Endothelial cell of umbilical vein (primary cell): Measurements from ENCODE around the gene ARL2BP. TPM values are rescaled to one million over a fixed set of nuclear protein-coding genes. Genes with fewer than 3 reads are reported as not detected.
A peak's percentile ranks its signal among the peaks of the same experiment; 100 is the strongest.

Experiments used
- BruUV-seq: library from RNA; stranded (reverse); fragments of 400-500 nt; replicated peaks from 2 replicates; lab custom pipeline; 2021; lab: Mats Ljungman, UMichigan
- CTCF ChIA-PET: fragments of 300-600, 350-600 bp; sonication (Branson Sonifier 250); formaldehyde crosslinking; loops from one replicate; lab custom pipeline; 2021; ENCODE audit warnings: antibody characterized with exemption, inconsistent platforms; lab: Charles Lee
- POLR2A ChIA-PET: fragments of 300-600, 350-600 bp; sonication (Branson Sonifier 250); formaldehyde crosslinking; loops from one replicate; lab custom pipeline; 2021; ENCODE audit warnings: antibody characterized with exemption, inconsistent platforms; lab: Charles Lee
- DNase-seq: peaks from one replicate; pipeline ENCODE4 v3.0.0-alpha.2; 2011; ENCODE audit warnings: low read depth, low spot score
- FAIRE-seq: peaks from 2 replicates; lab custom pipeline; 2011; peaks lifted over from hg19 to GRCh38; lab: Jason Lieb, UNC
- H2AFZ ChIP-seq: 2 replicates; pipeline ENCODE4 v1.6.0; 2012; ENCODE audit warnings: low read depth, low read length, control low read depth, inconsistent platforms
- H3K27ac ChIP-seq: 2 replicates; pipeline ENCODE4 v1.5.1; 2011; ENCODE audit warnings: low read depth, mild to moderate bottlenecking, control low read depth, low read length, moderate library complexity; ENCODE audit not compliant: insufficient read depth
- H3K27me3 ChIP-seq, 2 experiments: 2 replicates each; pipeline versions ENCODE4 v1.6.0 to v1.6.1; 2011; ENCODE audit warnings: low read length in 2 of 2, mixed read lengths in 1 of 2; ENCODE audit not compliant: control insufficient read depth in 2 of 2, insufficient read depth in 2 of 2
- H3K36me3 ChIP-seq, 2 experiments: 2 replicates in 1 of 2; 3 replicates in 1 of 2; pipeline ENCODE4 v1.5.1; 2011; ENCODE audit warnings: low read length in 2 of 2, mild to moderate bottlenecking in 1 of 2, moderate library complexity in 1 of 2; ENCODE audit not compliant: control insufficient read depth in 2 of 2, insufficient read depth in 2 of 2; ENCODE audit errors: extremely low read depth in 1 of 2
- H3K4me1 ChIP-seq: 3 replicates; pipeline ENCODE4 v1.5.1; 2011; ENCODE audit warnings: mild to moderate bottlenecking, low read length; ENCODE audit not compliant: control insufficient read depth, insufficient read depth; ENCODE audit errors: extremely low read depth
- H3K4me2 ChIP-seq: 2 replicates; pipeline ENCODE4 v1.6.1; 2011; ENCODE audit warnings: low read length, control low read depth, mixed read lengths; ENCODE audit not compliant: insufficient read depth
- H3K4me3 ChIP-seq, 3 experiments: fragments of 200-600 bp in 1 of 3; sonication (generic), shearing (Covaris generic) in 1 of 3; replicated peaks in 1 of 3; 2 replicates each; pipeline ENCODE4 v1.5.1; 2011 to 2016; ENCODE audit warnings: control low read depth in 3 of 3, low read length in 3 of 3, mild to moderate bottlenecking in 2 of 3, inconsistent platforms in 1 of 3, low read depth in 1 of 3, moderate library complexity in 1 of 3; ENCODE audit not compliant: insufficient read depth in 1 of 3
- H3K79me2 ChIP-seq: 2 replicates; pipeline ENCODE4 v1.6.0; 2012; ENCODE audit warnings: low read length, inconsistent platforms; ENCODE audit not compliant: control insufficient read depth, insufficient read depth
- H3K9ac ChIP-seq: replicated peaks from 2 replicates; pipeline ENCODE3; 2011; ENCODE audit warnings: low read length, control low read depth; ENCODE audit not compliant: insufficient read depth; ENCODE audit errors: extremely low read depth
- H3K9me1 ChIP-seq: replicated peaks from 3 replicates; pipeline ENCODE4 v1.6.0; 2011; ENCODE audit warnings: mild to moderate bottlenecking, low read length; ENCODE audit not compliant: control insufficient read depth, insufficient read depth; ENCODE audit errors: extremely low read depth
- H3K9me3 ChIP-seq: replicated peaks from 2 replicates; pipeline ENCODE4 v1.5.1; 2012; ENCODE audit warnings: low read length, inconsistent platforms; ENCODE audit not compliant: control insufficient read depth, insufficient read depth
- H4K20me1 ChIP-seq: replicated peaks from 2 replicates; pipeline ENCODE3; 2011; ENCODE audit warnings: mild to moderate bottlenecking, low read length; ENCODE audit not compliant: control insufficient read depth, insufficient read depth; ENCODE audit errors: extremely low read depth
- EZH2 ChIP-seq: IDR thresholded peaks from 2 replicates; pipeline ENCODE4 v1.6.1; 2012; ENCODE audit warnings: borderline replicate concordance, low read depth, mild to moderate bottlenecking, moderate library complexity, low read length, inconsistent platforms; ENCODE audit not compliant: severe bottlenecking
- FOS ChIP-seq: IDR thresholded peaks from 2 replicates; pipeline ENCODE4 v1.6.1; 2011; ENCODE audit warnings: mild to moderate bottlenecking, low read length, moderate library complexity, borderline replicate concordance; ENCODE audit not compliant: insufficient read depth
- GATA2 ChIP-seq: IDR thresholded peaks from 2 replicates; pipeline ENCODE4 v1.7.0; 2011; ENCODE audit warnings: low read depth, mild to moderate bottlenecking, moderate library complexity, mixed read lengths, low read length; ENCODE audit not compliant: insufficient read length, insufficient read depth
- JUN ChIP-seq: IDR thresholded peaks from 2 replicates; pipeline ENCODE4 v1.6.1; 2011; ENCODE audit warnings: borderline replicate concordance, low read depth; ENCODE audit not compliant: insufficient read length, insufficient read depth
- MAX ChIP-seq: IDR thresholded peaks from 2 replicates; pipeline ENCODE4 v1.6.1; 2011; ENCODE audit not compliant: insufficient read depth, insufficient read length
- MYC ChIP-seq: IDR thresholded peaks from one replicate; pipeline ENCODE4 v1.6.1; 2011; ENCODE audit warnings: mild to moderate bottlenecking, low read depth, low read length
- POLR2A ChIP-seq: IDR thresholded peaks from 2 replicates; pipeline ENCODE4 v1.6.1; 2012; ENCODE audit warnings: low read depth, mild to moderate bottlenecking, control low read depth, low read length
- POLR2AphosphoS5 ChIP-seq: IDR thresholded peaks from 2 replicates; pipeline ENCODE4 v1.6.1; 2012; ENCODE audit warnings: low read depth, mild to moderate bottlenecking, control low read depth, low read length, moderate library complexity; ENCODE audit not compliant: insufficient read depth
- dilution Hi-C: fragments of 300-500 bp; cut with MboI; formaldehyde crosslinking; loops from one replicate; pipeline ENCODE4 v1.15.0; 2019; ENCODE audit warnings: low sequenced_read_pairs; ENCODE audit not compliant: extremely low pct_ligation_motif_present
- intact Hi-C: fragments of 100-400 bp; cut with micrococcal nuclease; formaldehyde crosslinking; loops from one replicate; pipeline ENCODE4 v1.10.0; 2022
- polyA plus RNA-seq, 4 experiments: library from polyadenylated mRNA; depleted of rRNA in 3 of 4; stranded (reverse) in 3 of 4; unstranded in 1 of 4; fragments of >200 nt; gene quantifications; 2 replicates each; pipeline versions ENCODE4 v1.2.1 to v1.2.3, GENCODE V29; 2011 to 2012; ENCODE audit warnings: missing spikeins in 1 of 4
- total RNA-seq: library from RNA; stranded (reverse); gene quantifications from 2 replicates; pipeline ENCODE4 v1.2.3, GENCODE V29; 2021
- TF ChIP-seq, protein P1 (sequence below), 2 donors: IDR thresholded peaks; 1 replicate in 1 of 2; 2 replicates in 1 of 2; pipeline ENCODE4 v1.5.1; 2011; ENCODE audit warnings: low read length in 2 of 2, mild to moderate bottlenecking in 2 of 2, moderate library complexity in 2 of 2, control low read depth in 1 of 2, inconsistent platforms in 1 of 2, low read depth in 1 of 2; ENCODE audit not compliant: insufficient read depth in 1 of 2; ENCODE audit errors: extremely low read depth in 1 of 2

Gene ARL2BP
- total and polyA plus RNA-seq, 2 donors (not counting 3 experiments of a cell fraction or from before 2014, with no cell fraction given), result 80.4 to 111 TPM

DNA sequence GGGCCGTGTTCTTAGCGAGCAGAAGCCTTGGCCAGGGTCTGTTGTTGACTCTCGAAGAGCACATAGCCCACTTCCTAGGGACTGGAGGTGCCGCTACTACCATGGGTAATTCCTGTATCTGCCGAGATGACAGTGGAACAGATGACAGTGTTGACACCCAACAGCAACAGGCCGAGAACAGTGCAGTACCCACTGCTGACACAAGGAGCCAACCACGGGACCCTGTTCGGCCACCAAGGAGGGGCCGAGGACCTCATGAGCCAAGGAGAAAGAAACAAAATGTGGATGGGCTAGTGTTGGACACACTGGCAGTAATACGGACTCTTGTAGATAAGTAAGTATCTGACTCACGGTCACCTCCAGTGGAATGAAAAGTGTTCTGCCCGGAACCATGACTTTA, 40.4 kb upstream of the ARL2BP start:
- Histone ChIP-seq H3K36me3 (peaks cover 14 to 19% of the 10 kb centered on the region in 2 experiments), H2AFZ (no peak overlapping the region), H3K27me3 (no peaks in the 10 kb centered on the region), H3K9me1 (no peaks in the 10 kb centered on the region), H3K9me3 (no peaks in the 10 kb centered on the region), H3K4me1 (no peaks in the 10 kb centered on the region), H4K20me1 (no peaks in the 10 kb centered on the region), H3K4me3 (no peak overlapping the region), H3K27ac (no peak overlapping the region), H3K9ac (no peak overlapping the region), H3K79me2 (peaks cover 14% of the 10 kb centered on the region), H3K4me2 (no peak overlapping the region)
- dilution Hi-C loops (no loop called here), intact Hi-C loops (no loop called here)
- CTCF ChIA-PET, result interaction anchor here (2.0 kb wide), 1 partner anchor 25 kb away, joined by 7 read pairs; no protein-coding TSS in a partner anchor
- TF ChIP-seq JUN (no peak), POLR2AphosphoS5 (no peak), POLR2A (no peak)
- POLR2A ChIA-PET, result no interaction called here
- no peak for FAIRE-seq
- BruUV-seq, result TSS peak; percentile 40
- no peak for DNase-seq

DNA sequence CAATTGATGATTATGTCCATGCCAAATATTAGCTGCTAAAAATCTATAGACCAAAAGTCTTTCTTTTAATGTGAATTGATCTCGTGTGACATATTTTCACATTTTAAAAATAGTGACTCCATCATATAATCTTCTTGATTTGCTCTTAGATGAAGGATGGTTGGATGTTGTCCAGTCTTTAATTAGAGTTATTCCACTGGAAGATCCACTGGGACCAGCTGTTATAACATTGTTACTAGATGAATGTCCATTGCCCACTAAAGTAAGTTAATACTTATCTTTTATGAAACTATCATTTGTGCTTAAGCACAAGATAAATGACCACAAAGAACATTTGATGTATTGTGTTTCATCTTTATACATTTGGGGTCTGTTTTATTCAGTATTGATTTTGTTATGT, 36.1 kb upstream of the ARL2BP start:
- FAIRE-seq, result no peak
- peaks cover 5% of the 10 kb centered on the region for H3K79me2 ChIP-seq
- H3K36me3 ChIP-seq, result peaks cover 22 to 24% of the 10 kb centered on the region in 2 experiments

More for the DNA sequence above, 36.1 kb upstream of the ARL2BP start:
- no peak overlapping the region for H3K4me2 ChIP-seq
- dilution Hi-C loops (no loop called here), intact Hi-C loops (no loop called here)
- DNase-seq, result no peak
- H2AFZ ChIP-seq, result no peak overlapping the region
- H4K20me1 ChIP-seq, result no peaks in the 10 kb centered on the region
- BruUV-seq, result no TSS peak
- ChIA-PET POLR2A (no interaction called here), CTCF (no interaction called here)
- no peaks in the 10 kb centered on the region for H3K4me1 ChIP-seq
- no peak overlapping the region for H3K27ac ChIP-seq
- no peaks in the 10 kb centered on the region for H3K9me1 ChIP-seq
- no peaks in the 10 kb centered on the region for H3K9me3 ChIP-seq
- no peak overlapping the region for H3K9ac ChIP-seq
- TF ChIP-seq MAX, result no peak
- no peak for TF ChIP-seq FOS
- TF ChIP-seq POLR2AphosphoS5, result no peak
- no peak for TF ChIP-seq MYC
- TF ChIP-seq, protein P1, sequence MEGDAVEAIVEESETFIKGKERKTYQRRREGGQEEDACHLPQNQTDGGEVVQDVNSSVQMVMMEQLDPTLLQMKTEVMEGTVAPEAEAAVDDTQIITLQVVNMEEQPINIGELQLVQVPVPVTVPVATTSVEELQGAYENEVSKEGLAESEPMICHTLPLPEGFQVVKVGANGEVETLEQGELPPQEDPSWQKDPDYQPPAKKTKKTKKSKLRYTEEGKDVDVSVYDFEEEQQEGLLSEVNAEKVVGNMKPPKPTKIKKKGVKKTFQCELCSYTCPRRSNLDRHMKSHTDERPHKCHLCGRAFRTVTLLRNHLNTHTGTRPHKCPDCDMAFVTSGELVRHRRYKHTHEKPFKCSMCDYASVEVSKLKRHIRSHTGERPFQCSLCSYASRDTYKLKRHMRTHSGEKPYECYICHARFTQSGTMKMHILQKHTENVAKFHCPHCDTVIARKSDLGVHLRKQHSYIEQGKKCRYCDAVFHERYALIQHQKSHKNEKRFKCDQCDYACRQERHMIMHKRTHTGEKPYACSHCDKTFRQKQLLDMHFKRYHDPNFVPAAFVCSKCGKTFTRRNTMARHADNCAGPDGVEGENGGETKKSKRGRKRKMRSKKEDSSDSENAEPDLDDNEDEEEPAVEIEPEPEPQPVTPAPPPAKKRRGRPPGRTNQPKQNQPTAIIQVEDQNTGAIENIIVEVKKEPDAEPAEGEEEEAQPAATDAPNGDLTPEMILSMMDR (IDR thresholded peaks at IDR 0.05; ENCODE audit: extremely low read depth in 1 of 2, insufficient read depth in 1 of 2, low read depth in 1 of 2, low read length in 2 of 2), result no peak
- no peak for TF ChIP-seq EZH2
- TF ChIP-seq JUN, result no peak
- TF ChIP-seq GATA2, result no peak
- no peak for TF ChIP-seq POLR2A
- H3K27me3 ChIP-seq, result no peaks in the 10 kb centered on the region
- H3K4me3 ChIP-seq, result no peak overlapping the region
